ENCODE results near the gene TSC2. TPM values are rescaled to one million over a fixed set of nuclear protein-coding genes. Genes with fewer than 3 reads are reported as not detected.

Gene TSC2
- total and polyA plus RNA-seq, 2 of the 13 experiments (the other 11 are each of a cell fraction or from before 2014, with no cell fraction given) = 19.6 to 40.4 TPM

GRCh38 chr16:2009791-2010510 lies 37.8 kb upstream of the TSC2 start, which contains the start of gene ZNF598 (continued):
- TF ChIP-seq JUND (CRISPR knock-in tag; IDR thresholded peaks at IDR 0.05) (no peak), MED13 (CRISPR knock-in tag; IDR thresholded peaks at IDR 0.05) (no peak), ZKSCAN5 (CRISPR knock-in tag; IDR thresholded peaks at IDR 0.05) (no peak), GFI1 (CRISPR knock-in tag; IDR thresholded peaks at IDR 0.05; ENCODE audit: borderline replicate concordance) (no peak; the same call in 1 of the 2 replicates), MAFK (conservative IDR thresholded peaks at IDR 0.05 in 1 of 2, IDR thresholded peaks at IDR 0.05 in 1 of 2; ENCODE audit: low read length in 2 of 2) (no peak), ATF7-NPFF (CRISPR knock-in tag; IDR thresholded peaks at IDR 0.05; ENCODE audit: low read depth) (no peak; the same call in 1 of the 2 replicates), ZNF33B (CRISPR knock-in tag; IDR thresholded peaks at IDR 0.05) (no peak), ZFP90 (CRISPR knock-in tag; IDR thresholded peaks at IDR 0.05; ENCODE audit: borderline replicate concordance) (peak; percentile 91), ZIK1 (CRISPR knock-in tag; IDR thresholded peaks at IDR 0.05; ENCODE audit: borderline replicate concordance, low read depth) (no peak; the same call in 1 of the 2 replicates), ZNF530 (CRISPR knock-in tag; IDR thresholded peaks at IDR 0.05; ENCODE audit: low read depth) (no peak), CHD2 (IDR thresholded peaks at IDR 0.05; ENCODE audit: low read depth, low read length) (no peak), TEAD2 (CRISPR knock-in tag; IDR thresholded peaks at IDR 0.05) (no peak), PAX8 (CRISPR knock-in tag; IDR thresholded peaks at IDR 0.05; ENCODE audit: borderline replicate concordance) (no peak), NCOA1 (CRISPR knock-in tag; IDR thresholded peaks at IDR 0.05) (no peak), ZNF468 (CRISPR knock-in tag; IDR thresholded peaks at IDR 0.05) (no peak), ZBTB10 (CRISPR knock-in tag; IDR thresholded peaks at IDR 0.05; ENCODE audit: borderline replicate concordance) (no peak), ZNF124 (CRISPR knock-in tag; IDR thresholded peaks at IDR 0.05) (no peak), MTERF4 (CRISPR knock-in tag; IDR thresholded peaks at IDR 0.05) (peak; percentile 84; the same call in 1 of the 2 replicates), ZNF292 (CRISPR knock-in tag; IDR thresholded peaks at IDR 0.05; ENCODE audit: borderline replicate concordance, low read depth) (no peak), RARA (CRISPR knock-in tag; IDR thresholded peaks at IDR 0.05) (peak; percentile 7; the same call in 1 of the 2 replicates), SRSF9 (IDR thresholded peaks at IDR 0.05; ENCODE audit: borderline replicate concordance, insufficient read depth, low read depth, low read length, poor library complexity, severe bottlenecking) (no peak), MZF1 (CRISPR knock-in tag; IDR thresholded peaks at IDR 0.05; ENCODE audit: borderline replicate concordance) (no peak), ZNF264 (CRISPR knock-in tag; IDR thresholded peaks at IDR 0.05) (no peak)
- TF ChIP-seq, protein P1, sequence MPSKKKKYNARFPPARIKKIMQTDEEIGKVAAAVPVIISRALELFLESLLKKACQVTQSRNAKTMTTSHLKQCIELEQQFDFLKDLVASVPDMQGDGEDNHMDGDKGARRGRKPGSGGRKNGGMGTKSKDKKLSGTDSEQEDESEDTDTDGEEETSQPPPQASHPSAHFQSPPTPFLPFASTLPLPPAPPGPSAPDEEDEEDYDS (CRISPR knock-in tag; IDR thresholded peaks at IDR 0.05) = peak; percentile 9
- TF ChIP-seq, protein P2, sequence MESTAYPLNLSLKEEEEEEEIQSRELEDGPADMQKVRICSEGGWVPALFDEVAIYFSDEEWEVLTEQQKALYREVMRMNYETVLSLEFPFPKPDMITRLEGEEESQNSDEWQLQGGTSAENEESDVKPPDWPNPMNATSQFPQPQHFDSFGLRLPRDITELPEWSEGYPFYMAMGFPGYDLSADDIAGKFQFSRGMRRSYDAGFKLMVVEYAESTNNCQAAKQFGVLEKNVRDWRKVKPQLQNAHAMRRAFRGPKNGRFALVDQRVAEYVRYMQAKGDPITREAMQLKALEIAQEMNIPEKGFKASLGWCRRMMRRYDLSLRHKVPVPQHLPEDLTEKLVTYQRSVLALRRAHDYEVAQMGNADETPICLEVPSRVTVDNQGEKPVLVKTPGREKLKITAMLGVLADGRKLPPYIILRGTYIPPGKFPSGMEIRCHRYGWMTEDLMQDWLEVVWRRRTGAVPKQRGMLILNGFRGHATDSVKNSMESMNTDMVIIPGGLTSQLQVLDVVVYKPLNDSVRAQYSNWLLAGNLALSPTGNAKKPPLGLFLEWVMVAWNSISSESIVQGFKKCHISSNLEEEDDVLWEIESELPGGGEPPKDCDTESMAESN (CRISPR knock-in tag; conservative IDR thresholded peaks at IDR 0.05) = peak; percentile 70
